22Rv1 (cell line): ENCODE measurements around the gene LRRC31.

Experiments
- CTCF ChIP-seq: fragments of 450-650 bp; IDR thresholded peaks from 2 replicates; pipeline ENCODE4 v1.5.1; 2017; ENCODE audit warnings: mild to moderate bottlenecking
- ZFX ChIP-seq: fragments of 450-650 bp; IDR thresholded peaks from 2 replicates; pipeline ENCODE4 v1.6.1; 2017; ENCODE audit warnings: antibody characterized with exemption, borderline replicate concordance

DNA sequence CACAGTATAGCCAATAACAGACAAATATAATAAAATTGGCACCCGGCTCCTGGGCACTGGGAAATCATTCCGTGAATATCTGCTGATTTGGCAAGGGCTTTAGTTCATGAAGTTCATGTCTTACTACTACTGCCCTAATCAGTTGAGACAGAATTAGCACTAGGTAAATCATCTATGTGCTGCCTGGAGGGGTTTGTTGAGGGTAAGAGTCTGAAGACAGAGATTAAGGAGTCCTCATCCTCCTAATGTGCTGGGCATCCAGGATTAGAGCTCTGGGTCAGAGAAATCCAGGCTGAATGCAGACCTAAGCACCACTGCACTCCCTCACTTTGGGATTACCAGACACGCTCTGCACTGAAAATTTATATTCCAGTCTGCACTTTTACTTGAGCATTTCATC, 43.6 kb upstream of the LRRC31 start:
- TF ChIP-seq CTCF (no peak), ZFX (no peak)
